HCT116 (cell line): ENCODE results near the gene TMEM156.

Experiments
- ELF1 ChIP-seq: IDR thresholded peaks from 2 replicates; pipeline ENCODE4 v1.6.1; 2012; ENCODE audit warnings: low read depth, borderline replicate concordance
- EZH2 ChIP-seq: fragments of 200-600 bp; sonication (generic); IDR thresholded peaks from 2 replicates; pipeline ENCODE4 v1.6.1; 2017; ENCODE audit warnings: antibody characterized with exemption, mixed run types
- RAD21 ChIP-seq: IDR thresholded peaks from 2 replicates; pipeline ENCODE4 v1.6.1; 2012; ENCODE audit warnings: low read depth, mild to moderate bottlenecking
- SP1 ChIP-seq: IDR thresholded peaks from 2 replicates; pipeline ENCODE4 v1.6.1; 2012; ENCODE audit warnings: low read depth
- TF ChIP-seq, protein P1 (sequence below), 3 experiments: fragments of 200-600 bp in 1 of 3; sonication (generic) in 1 of 3; IDR thresholded peaks in 2 of 3; conservative IDR thresholded peaks in 1 of 3; 2 replicates each; pipeline ENCODE4 v1.5.1; 2012 to 2017; ENCODE audit warnings: low read depth in 2 of 3, low read length in 2 of 3, antibody characterized with exemption in 1 of 3, borderline replicate concordance in 1 of 3, control low read depth in 1 of 3, mild to moderate bottlenecking in 1 of 3, mixed read lengths in 1 of 3, mixed run types in 1 of 3, moderate library complexity in 1 of 3; ENCODE audit not compliant: insufficient read depth in 1 of 3

DNA sequence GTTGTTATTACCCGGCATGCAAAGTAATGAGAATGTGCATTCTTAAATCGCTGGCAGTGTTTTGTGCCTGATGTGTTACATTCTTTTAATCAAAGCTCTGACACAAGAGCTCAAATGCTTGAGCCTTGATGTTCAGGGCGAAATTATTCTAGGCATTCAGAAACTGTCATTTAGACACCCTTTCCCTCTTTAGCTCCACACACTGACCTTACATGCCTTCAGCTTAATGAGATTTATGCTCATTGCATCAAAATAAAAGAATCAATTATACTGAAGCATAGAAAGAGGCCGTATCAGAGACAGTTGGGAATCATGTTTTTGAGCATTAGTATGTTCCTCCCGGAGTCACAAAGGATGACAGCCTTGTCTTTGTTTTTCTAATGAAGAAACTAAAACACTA, 107.9 kb downstream of the TMEM156 start:
- TF ChIP-seq RAD21 = no peak
- no peak for TF ChIP-seq SP1
- TF ChIP-seq, protein P1, sequence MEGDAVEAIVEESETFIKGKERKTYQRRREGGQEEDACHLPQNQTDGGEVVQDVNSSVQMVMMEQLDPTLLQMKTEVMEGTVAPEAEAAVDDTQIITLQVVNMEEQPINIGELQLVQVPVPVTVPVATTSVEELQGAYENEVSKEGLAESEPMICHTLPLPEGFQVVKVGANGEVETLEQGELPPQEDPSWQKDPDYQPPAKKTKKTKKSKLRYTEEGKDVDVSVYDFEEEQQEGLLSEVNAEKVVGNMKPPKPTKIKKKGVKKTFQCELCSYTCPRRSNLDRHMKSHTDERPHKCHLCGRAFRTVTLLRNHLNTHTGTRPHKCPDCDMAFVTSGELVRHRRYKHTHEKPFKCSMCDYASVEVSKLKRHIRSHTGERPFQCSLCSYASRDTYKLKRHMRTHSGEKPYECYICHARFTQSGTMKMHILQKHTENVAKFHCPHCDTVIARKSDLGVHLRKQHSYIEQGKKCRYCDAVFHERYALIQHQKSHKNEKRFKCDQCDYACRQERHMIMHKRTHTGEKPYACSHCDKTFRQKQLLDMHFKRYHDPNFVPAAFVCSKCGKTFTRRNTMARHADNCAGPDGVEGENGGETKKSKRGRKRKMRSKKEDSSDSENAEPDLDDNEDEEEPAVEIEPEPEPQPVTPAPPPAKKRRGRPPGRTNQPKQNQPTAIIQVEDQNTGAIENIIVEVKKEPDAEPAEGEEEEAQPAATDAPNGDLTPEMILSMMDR (IDR thresholded peaks at IDR 0.05 in 2 of 3, conservative IDR thresholded peaks at IDR 0.05 in 1 of 3; ENCODE audit: borderline replicate concordance in 1 of 3, insufficient read depth in 1 of 3, low read depth in 2 of 3, low read length in 2 of 3) = no peak
- TF ChIP-seq EZH2 = no peak
- no peak for TF ChIP-seq ELF1
